Globus pallidus (tissue), 1 donor: ENCODE data around the gene DCP2.
"Not testable (repeated sequence)": the region's sequence is repeated elsewhere in the genome, so short reads cannot be mapped to it uniquely, and the experiment has no call there.

ENCODE experiments used
- DNase-seq: peaks from one replicate; pipeline ENCODE4 v3.0.0-alpha.2; 2015; ENCODE audit warnings: low spot score

The DCP2 gene

GRCh38 chr5:112976432-112977309, at the start of gene DCP2:
Gene DCP2, plus strand, starts transcription at chr5:112976798. Its CDS starts 136 bp downstream, at chr5:112976934.
- peak; percentile 98 for DNase-seq

GRCh38 chr5:112929336-112930081, 47.1 kb upstream of the DCP2 start:
- DNase-seq = no peak

GRCh38 chr5:112930082-112930344, 46.6 kb upstream of the DCP2 start:
- peak; percentile 21 for DNase-seq

GRCh38 chr5:112931473-112931872, 45.1 kb upstream of the DCP2 start:
- DNase-seq = no peak

DNA sequence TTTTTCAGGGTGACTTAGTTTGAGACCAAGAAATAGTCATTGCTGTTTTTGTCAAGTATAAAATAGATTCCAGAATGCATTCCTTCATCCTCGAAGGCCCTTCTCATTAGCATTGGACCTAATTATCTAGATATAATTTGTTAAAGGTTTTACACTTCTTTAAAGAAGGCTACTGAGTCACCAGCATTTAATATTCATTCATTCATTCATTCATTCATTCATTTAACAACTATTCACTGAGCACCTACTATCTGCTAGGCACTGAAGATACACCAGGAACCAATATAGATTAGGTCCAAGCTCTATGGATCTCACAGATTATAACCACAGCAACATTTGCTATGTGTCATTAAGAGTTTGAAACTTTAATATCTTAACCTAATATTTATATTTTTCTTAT, 43.5 kb upstream of the DCP2 start:
- no peak for DNase-seq

- no peak for DNase-seq
These were observed 42.8 kb upstream of the DCP2 start for GRCh38 chr5:112933651-112934365.

DNA sequence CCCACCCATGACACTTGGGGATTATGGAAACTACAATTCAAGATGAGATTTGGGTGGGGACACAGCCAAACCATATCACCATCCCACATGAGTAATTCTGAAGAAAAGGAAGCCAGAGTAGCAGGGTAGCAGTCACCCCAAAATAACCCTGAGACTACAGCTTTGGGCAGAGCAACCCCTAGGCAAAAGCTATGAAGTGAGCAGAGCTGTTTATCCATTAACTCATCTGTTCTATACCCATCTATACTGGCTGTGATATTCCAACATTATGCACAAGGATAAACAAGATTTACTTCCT, 42.3 kb upstream of the DCP2 start:
- no peak for DNase-seq

DNA sequence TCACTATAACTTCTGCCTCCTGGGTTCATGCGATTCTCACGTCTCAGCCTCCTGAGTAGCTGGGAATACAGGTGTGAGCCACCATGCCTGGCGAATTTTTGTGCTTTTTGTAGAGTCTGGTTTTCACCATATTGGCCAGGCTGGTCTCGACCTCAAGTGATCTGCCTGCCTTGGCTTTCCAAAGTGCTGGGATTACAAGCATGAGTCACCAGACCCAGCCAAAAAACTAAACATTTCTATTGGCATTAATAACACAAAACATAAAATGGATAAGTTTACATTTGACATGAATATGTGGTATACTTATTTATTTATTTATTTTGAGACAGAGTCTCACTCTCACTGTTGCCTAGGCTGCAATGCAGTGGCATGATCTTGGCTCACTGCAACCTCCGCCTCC, 40.9 kb upstream of the DCP2 start:
- DNase-seq = no peak

DNA sequence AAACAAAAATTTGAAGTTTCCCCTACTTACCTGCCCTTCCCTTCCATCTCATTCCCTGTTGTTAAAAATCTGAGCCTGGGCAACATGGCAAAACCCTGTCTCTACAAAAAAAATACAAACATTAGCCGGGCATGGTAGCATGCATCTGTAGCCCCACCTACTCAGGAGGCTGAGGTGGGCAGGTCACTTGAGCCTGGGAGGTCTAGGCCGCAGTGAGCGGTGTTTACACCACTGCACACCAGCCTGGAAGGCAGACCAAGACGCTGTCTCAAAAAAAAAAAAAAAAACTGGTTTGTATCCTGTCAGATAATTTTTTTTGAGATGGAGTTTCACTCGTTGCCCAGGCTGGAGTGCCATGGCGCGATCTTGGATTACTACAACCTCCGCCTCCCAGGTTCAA, 38.3 kb upstream of the DCP2 start:
- DNase-seq = no peak

GRCh38 chr5:112940670-112941069, 35.9 kb upstream of the DCP2 start:
- DNase-seq = no peak

DNA sequence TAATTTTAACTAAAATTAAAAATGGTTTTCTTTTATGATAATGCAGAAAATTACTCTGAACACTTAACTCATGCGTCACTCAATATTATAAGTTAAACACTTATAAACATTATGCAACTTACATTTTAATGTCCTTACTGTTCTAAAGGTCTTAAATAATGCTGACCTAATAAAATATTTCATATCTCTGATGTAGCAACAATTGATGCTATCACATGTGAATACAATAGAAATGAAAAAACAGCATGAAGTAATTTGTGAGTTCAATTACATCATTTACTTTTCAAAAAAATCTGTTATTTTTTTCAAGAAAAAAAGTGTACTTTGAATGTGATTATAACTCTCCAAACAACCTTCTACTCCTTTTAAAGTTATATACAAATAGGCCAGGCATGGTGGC, 28.1 kb upstream of the DCP2 start:
- no peak for DNase-seq

- DNase-seq = no peak
These were observed 25.4 kb upstream of the DCP2 start for GRCh38 chr5:112951124-112951702.

- DNase-seq = no peak
These were observed 20.0 kb upstream of the DCP2 start for GRCh38 chr5:112956606-112957005.

GRCh38 chr5:112957036-112957808, 19.4 kb upstream of the DCP2 start:
- DNase-seq = no peak

DNA sequence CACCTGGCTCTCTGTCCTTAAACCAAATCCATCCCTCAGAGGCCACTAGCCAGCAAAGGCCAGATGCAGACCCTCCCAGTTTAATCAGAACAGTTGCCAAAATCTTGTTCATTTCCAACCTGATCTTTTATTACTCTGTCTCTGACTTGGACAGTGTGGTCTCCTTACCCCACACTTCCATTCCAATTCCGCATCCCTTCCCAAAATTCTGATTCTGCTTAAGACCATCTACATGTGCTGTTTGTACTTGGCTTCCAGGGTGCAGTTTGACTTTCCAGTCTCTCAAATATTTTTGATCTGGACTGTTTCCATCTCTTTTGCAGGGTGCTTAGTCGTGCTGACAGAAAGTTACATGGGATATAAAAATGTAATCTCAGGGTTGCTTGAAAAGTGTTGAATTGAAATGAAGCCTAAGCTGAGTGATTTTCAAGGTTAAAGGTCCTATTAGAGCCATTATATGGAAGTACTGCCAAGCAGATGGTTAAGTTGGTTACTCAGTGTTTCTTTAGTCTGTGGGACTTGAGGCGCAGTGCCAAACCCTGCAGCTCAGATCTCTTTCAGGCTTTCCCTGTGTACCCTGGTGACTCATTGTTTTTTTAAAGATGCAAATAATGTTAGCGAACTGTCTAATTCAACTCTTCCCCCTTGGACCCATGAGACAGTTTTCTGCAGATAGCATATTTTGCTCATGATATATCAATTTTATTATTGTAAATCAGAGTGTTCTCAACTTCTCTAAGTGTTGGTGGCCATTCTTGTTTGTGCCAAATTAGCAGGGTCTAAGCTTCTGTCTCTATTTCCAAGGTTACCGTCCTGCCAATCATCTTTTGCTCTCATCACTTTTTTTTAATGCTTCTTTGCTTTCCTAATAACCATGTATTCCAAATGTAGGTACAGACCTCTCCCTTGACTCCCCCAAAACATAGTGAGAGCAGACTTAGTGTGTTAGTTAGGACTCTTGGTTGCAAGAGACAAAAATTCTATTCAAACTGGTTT, 18.2 kb upstream of the DCP2 start:
- no peak for DNase-seq

DNA sequence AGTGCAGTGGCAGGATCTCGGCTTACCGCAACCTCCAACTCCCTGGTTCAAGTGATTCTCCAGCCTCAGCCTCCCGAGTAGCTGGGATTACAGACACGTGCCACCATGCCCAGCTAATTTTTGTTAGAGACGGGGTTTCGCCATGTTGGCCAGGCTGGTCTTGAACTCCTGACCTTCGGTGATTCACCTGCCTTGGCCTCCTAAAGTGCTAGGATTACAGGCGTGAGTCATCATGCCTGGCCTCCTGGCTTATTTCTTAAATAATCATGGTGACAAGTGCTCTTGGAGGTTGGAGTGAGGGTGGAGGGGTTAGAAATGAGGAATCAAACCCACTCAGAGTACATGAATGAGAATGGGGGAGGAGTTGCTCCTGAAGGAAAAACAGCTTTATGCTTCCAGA, 16.7 kb upstream of the DCP2 start:
- not testable (repeated sequence) for DNase-seq

- no peak for DNase-seq
These were observed 16.3 kb upstream of the DCP2 start for GRCh38 chr5:112960315-112960714.

GRCh38 chr5:112960863-112961504, 15.6 kb upstream of the DCP2 start:
- DNase-seq = no peak

DNA sequence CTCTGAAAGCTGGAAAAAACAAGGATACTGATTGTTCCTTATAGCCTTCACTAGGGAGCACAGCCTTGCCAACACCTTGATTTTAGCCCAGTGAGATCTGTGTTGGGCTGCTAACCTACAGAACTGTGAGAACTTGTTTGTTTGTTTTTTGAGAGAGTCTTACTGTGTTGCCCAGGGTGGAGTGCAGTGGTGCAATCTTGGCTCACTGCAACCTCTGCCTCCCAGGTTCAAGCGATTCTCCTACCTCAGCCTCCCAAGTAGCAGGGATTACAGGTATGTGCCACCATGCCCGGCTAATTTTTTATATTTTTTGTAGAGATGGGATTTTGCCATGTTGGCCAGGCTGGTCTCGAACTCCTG, 13.2 kb upstream of the DCP2 start:
- DNase-seq = not testable (repeated sequence)

DNA sequence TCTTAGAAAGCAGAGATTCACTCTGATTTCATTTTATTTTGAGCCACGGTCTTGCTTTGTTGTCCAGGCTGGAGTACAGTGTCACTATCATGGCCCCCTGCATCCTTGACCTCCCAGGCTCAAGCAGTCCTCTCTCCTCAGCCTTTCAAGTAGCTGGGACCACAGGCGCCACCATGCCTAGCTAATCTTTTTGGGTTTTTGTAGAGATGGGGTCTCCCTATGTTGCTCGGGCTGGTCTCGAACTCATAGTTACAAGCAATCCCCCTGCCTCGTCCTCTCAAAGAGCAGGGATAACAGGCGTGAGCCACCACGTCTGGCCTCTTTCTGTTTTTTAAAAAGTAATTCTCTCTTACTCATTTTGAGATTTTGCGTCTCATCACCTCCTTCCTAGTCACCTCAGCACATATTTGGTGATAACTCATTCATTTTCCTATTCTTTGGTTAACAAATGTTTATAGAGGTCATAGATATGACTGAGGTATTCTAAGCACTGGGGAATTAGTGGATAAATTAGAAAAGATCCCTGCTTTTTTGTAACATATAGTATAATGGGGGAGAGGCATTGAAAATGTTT, 10.8 kb upstream of the DCP2 start:
- no peak for DNase-seq
